Activated naive CD8-positive, alpha-beta T cell treated with anti-CD3 and anti-CD28 coated beads, Interleukin-2, amount 10 ng/mL, durations not matched to agents 7 days and 5 days (primary cell): ENCODE data around the gene GRM8. TPM values are rescaled to one million over a fixed set of nuclear protein-coding genes. Genes with fewer than 3 reads are reported as not detected.

Source experiments
- ATAC-seq: fragments of 150-1000 bp; cut with Tn5 transposase; one replicate; pipeline ENCODE4 v1.10.0; 2021; ENCODE audit warnings: low read depth, moderate library complexity
- POLR2A ChIA-PET: fragments of 350-600 bp; sonication (Branson Sonifier 250); formaldehyde crosslinking; loops from one replicate; lab custom pipeline; 2021; ENCODE audit warnings: antibody characterized with exemption; lab: Charles Lee
- DNase-seq: peaks from one replicate; pipeline ENCODE4 v3.0.0; 2021
- H3K27ac Mint-ChIP-seq: one replicate; pipeline ENCODE4 v1.8.0; 2022; ENCODE audit warnings: mild to moderate bottlenecking, mixed read lengths
- H3K27me3 Mint-ChIP-seq: one replicate; pipeline ENCODE4 v1.8.0; 2022; ENCODE audit warnings: mild to moderate bottlenecking, moderate library complexity, mixed read lengths
- H3K36me3 Mint-ChIP-seq: one replicate; pipeline ENCODE4 v1.8.0; 2021; ENCODE audit warnings: mild to moderate bottlenecking, mixed read lengths
- H3K4me1 Mint-ChIP-seq: one replicate; pipeline ENCODE4 v1.8.0; 2021; ENCODE audit warnings: mixed read lengths
- H3K4me3 Mint-ChIP-seq: one replicate; pipeline ENCODE4 v1.8.0; 2022; ENCODE audit warnings: mild to moderate bottlenecking, moderate library complexity, mixed read lengths
- H3K9me3 Mint-ChIP-seq: one replicate; pipeline ENCODE4 v1.8.0; 2021; ENCODE audit warnings: mixed read lengths
- total RNA-seq, 2 experiments: library from RNA; stranded (reverse); gene quantifications; one replicate each; pipeline ENCODE4 v1.2.3, GENCODE V29; 2021

GRM8 gene
- total RNA-seq, 2 experiments from 2014 or later, result not detected

DNA sequence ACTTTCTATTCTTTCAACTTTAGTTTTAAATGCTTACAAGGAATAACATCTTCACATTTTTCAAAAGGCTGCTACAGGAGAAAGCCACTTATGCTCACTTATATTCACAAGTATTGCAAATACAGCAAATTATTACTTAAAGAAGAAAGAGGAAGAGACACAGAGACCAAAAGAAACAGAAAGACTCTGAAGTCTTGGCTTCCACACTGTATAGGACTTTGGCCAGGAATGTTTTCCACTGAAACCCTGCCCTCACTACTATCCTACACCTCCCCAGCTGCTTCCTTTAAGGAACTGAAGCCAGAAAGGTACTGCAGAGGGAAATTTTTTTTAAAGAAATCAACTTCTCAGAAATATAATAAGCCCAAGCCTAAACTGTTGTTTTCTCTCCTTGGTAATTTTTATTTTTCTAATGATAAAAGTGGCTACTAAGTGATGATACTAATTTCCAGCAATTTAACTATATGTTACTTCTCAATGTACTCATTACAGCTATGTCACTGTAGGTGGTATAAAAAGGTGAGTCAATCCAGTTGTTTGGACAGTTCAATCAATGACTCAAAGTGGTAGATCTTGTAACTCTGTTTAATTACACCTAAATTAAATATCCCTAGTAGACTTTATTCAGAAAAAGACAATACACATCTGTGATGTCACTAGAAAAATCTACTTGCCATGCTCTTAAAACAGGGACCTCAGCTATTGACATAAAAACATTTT is 231.6 kb downstream of the GRM8 start:
- ATAC-seq (no peak), DNase-seq (no peak)
- Mint-ChIP-seq H3K27me3 (peaks cover 2% of the 10 kb centered on the region), H3K4me3 (no peak overlapping the region), H3K4me1 (no peaks in the 10 kb centered on the region), H3K9me3 (no peaks in the 10 kb centered on the region), H3K36me3 (no peaks in the 10 kb centered on the region), H3K27ac (no peak overlapping the region)
- POLR2A ChIA-PET, result no interaction called here

DNA sequence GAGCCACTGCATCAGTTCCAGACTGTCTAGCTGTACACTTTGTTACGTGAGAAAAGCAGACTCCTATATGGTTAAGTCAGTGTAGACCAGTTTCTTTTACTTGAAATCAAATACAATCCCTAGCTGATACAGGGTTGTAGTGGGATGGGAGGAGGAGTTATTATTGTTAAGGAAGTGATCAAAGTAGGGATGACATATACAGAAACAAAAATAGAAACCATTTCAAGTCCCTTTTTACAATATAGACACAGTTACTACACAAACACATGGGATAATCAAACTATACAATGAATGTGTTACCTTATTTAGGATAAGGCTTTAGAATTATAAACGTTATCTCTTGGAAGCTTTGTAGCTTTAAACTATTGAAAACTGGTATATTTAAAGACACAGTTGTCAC is 233.9 kb downstream of the GRM8 start:
- no peak for ATAC-seq
- no peak overlapping the region for H3K4me3 Mint-ChIP-seq
- H3K36me3 Mint-ChIP-seq, result no peaks in the 10 kb centered on the region
- POLR2A ChIA-PET, result no interaction called here
- H3K9me3 Mint-ChIP-seq, result no peaks in the 10 kb centered on the region
- no peak for DNase-seq
- H3K4me1 Mint-ChIP-seq, result no peaks in the 10 kb centered on the region
- H3K27me3 Mint-ChIP-seq, result peaks cover 2% of the 10 kb centered on the region
- no peak overlapping the region for H3K27ac Mint-ChIP-seq

DNA sequence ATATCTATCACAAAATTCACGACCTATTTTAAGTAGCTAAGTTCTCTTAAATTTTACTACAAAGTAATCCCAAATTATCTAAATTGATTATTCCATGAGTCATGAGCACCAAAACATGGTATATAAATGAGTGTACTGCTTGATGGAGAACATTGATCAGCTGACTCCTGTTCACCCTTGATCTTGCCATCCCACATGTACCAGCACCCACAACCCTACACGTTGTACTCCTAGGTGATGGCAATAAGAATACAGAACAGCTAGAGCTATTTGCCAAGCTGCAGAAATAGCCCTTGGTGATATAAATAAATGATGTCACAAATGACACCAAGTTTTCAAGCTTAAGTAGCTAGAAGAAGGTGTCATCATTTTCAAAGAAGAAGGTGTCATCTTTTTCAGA is 235.5 kb downstream of the GRM8 start:
- Mint-ChIP-seq H3K4me1 (no peaks in the 10 kb centered on the region), H3K27me3 (peaks cover 2% of the 10 kb centered on the region), H3K4me3 (no peak overlapping the region), H3K36me3 (no peaks in the 10 kb centered on the region), H3K9me3 (no peaks in the 10 kb centered on the region), H3K27ac (no peak overlapping the region)
- POLR2A ChIA-PET, result no interaction called here
- DNase-seq (no peak), ATAC-seq (no peak)

DNA sequence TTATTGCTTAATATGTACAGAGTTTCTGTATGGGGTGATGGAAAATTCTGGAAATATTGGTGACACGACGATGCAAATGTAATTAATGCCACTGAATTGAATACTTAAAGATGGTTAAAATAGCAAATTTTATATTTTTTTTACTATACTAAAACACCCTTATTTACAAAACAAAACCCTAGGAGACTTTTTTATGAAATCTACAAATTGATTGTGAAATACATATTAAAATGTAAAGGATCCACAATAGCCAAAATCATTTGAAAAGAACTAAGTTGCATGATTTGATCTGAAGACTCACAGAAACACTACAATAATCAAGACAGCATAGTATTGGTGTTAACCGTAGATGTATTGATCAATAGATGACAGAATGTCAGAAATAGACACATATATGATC is 252.0 kb downstream of the GRM8 start:
- ATAC-seq, result no peak
- H3K27me3 Mint-ChIP-seq, result no peaks in the 10 kb centered on the region
- no peak overlapping the region for H3K4me3 Mint-ChIP-seq
- POLR2A ChIA-PET, result no interaction called here
- DNase-seq, result no peak
- H3K36me3 Mint-ChIP-seq, result no peaks in the 10 kb centered on the region
- no peak overlapping the region for H3K27ac Mint-ChIP-seq
- H3K4me1 Mint-ChIP-seq, result no peaks in the 10 kb centered on the region
- H3K9me3 Mint-ChIP-seq, result no peaks in the 10 kb centered on the region

DNA sequence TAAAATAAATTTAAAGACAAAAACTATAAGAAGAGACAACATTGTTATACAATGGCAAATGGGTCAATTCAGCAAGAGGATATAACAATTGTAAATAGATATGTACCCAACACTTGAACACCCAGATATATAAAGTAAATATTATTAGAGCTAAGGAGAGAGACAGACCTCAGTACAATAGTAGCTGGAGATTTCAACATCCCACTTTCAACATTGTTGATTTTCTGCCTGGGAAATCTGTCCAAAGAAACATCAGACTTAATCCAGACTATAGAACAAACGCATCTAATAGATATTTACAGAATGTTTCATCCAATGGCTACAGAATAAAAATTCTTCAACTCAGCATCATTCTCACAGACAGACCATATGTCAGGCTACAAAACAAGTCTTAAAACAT is 256.1 kb downstream of the GRM8 start:
- ATAC-seq (no peak), DNase-seq (no peak)
- Mint-ChIP-seq H3K27ac (no peak overlapping the region), H3K9me3 (no peaks in the 10 kb centered on the region), H3K36me3 (no peaks in the 10 kb centered on the region), H3K27me3 (no peaks in the 10 kb centered on the region), H3K4me1 (no peaks in the 10 kb centered on the region), H3K4me3 (no peak overlapping the region)
- POLR2A ChIA-PET, result no interaction called here

DNA sequence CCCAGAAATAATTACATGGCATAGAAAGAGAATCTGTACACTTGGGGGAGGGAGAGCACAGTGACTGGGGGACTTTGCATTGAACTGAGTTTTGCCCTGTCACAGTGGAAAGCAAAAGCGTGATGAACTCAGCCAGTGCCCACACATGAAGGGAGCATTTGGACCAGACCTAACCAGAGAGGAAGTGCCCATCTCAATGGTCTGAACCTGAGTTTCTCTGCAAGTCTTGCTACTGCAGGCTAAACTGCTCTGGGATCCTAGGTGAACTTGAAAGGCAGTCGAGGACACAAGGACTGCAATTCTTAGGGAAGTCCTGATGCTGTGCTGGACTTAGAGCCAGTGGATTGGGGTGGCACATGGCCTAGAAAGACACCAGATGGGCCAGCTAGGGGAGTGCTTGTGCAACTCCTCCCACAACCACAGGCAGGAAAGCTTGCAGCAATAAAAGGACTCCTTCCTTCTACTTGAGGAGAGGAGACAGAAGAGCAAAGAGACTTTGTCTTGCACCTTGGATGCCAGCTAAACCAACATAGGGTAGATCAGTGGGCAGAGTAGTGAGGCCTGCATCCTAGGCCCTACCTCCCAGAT is 259.0 kb downstream of the GRM8 start:
- H3K9me3 Mint-ChIP-seq, result no peaks in the 10 kb centered on the region
- ATAC-seq (no peak), DNase-seq (no peak)
- no peak overlapping the region for H3K27ac Mint-ChIP-seq
- H3K36me3 Mint-ChIP-seq, result no peaks in the 10 kb centered on the region
- POLR2A ChIA-PET, result no interaction called here
- H3K4me3 Mint-ChIP-seq, result no peak overlapping the region
- no peaks in the 10 kb centered on the region for H3K27me3 Mint-ChIP-seq
- H3K4me1 Mint-ChIP-seq, result no peaks in the 10 kb centered on the region

DNA sequence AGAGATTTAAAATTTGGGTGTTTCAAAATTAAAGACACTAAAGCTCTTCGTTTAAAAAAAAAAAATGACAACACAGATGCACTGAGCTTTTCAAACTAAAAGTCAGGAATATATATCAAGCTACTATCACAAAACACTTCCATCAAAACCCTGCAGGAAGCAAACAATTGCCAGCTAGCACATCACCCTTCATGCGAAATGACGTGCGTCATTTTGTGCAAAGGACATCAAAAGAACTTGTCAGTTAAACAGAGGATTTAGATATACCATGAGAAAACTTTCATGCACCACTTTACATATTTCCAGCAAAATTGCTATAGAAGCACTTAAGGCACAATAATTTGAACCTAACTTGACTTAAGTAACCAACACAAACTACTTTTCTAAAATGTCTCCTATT is 264.7 kb downstream of the GRM8 start:
- no peaks in the 10 kb centered on the region for H3K36me3 Mint-ChIP-seq
- H3K27ac Mint-ChIP-seq, result no peak overlapping the region
- no peak overlapping the region for H3K4me3 Mint-ChIP-seq
- H3K4me1 Mint-ChIP-seq, result no peaks in the 10 kb centered on the region
- ATAC-seq, result no peak
- POLR2A ChIA-PET, result no interaction called here
- no peak for DNase-seq
- no peaks in the 10 kb centered on the region for H3K9me3 Mint-ChIP-seq
- H3K27me3 Mint-ChIP-seq, result no peaks in the 10 kb centered on the region

DNA sequence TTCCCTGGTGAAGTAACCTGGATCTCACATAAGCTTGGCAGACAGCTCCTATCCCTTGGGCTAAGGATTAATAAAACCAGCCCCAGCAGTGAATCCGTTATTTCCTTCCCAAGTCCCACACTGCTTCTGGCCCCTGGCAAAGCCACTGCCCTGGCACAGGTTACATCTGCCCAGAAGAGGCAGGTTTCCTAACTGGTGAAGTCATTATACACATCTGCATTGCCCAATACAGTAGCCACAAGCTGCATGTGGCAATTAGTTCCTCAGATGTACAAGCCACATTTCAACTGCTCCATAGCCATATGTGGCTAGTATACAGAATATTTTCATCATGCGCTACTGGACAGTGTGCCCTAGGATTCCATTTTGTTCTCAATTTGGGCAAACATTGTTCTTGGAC is 273.0 kb downstream of the GRM8 start:
- ATAC-seq (no peak), DNase-seq (no peak)
- no peaks in the 10 kb centered on the region for H3K27me3 Mint-ChIP-seq
- H3K27ac Mint-ChIP-seq, result no peak overlapping the region
- no peaks in the 10 kb centered on the region for H3K4me1 Mint-ChIP-seq
- no peaks in the 10 kb centered on the region for H3K9me3 Mint-ChIP-seq
- no peaks in the 10 kb centered on the region for H3K36me3 Mint-ChIP-seq
- POLR2A ChIA-PET, result no interaction called here
- no peak overlapping the region for H3K4me3 Mint-ChIP-seq

DNA sequence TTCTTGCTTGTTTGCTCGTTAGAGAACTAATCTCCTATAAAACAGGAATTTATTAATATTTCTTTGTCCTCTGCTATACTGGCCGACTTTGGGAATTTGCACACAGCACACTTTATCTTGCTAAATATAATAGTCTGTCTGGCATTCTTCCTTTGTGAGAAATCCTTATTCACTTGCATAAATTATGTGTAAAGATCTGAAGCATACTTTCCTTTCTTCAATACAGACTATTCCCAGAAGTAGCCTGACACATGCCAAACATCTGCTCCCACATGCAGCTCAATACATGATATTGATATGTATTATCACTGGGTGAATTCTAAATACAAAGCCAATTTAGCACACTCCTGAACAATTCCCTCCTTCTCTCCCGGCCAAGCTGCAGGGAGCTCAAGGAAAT is 273.9 kb downstream of the GRM8 start:
- Mint-ChIP-seq H3K4me1 (no peaks in the 10 kb centered on the region), H3K27me3 (no peaks in the 10 kb centered on the region), H3K27ac (no peak overlapping the region), H3K9me3 (no peaks in the 10 kb centered on the region), H3K4me3 (no peak overlapping the region), H3K36me3 (no peaks in the 10 kb centered on the region)
- POLR2A ChIA-PET, result no interaction called here
- DNase-seq (no peak), ATAC-seq (no peak)

DNA sequence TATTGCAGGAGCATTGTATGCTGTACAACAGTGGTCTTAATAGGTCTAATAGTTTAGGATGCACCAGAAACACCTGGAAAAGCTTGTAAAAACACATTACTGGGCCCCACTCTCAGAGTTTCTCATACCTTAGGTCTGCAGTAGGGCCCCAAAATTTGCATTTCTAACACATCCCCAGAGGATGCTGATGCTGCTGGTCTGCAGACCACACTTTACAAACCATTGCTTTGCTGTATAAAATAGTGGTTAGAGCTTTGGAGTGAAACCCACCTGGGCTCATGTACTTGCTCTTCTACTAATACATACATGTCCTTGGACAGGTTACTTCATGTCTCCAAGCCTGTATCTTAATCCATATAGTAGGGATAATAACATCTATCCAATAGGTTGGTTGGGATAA is 279.7 kb downstream of the GRM8 start:
- no peak overlapping the region for H3K27ac Mint-ChIP-seq
- no peak overlapping the region for H3K4me3 Mint-ChIP-seq
- POLR2A ChIA-PET, result no interaction called here
- no peaks in the 10 kb centered on the region for H3K36me3 Mint-ChIP-seq
- no peaks in the 10 kb centered on the region for H3K27me3 Mint-ChIP-seq
- DNase-seq, result no peak
- ATAC-seq, result no peak
- H3K9me3 Mint-ChIP-seq, result no peaks in the 10 kb centered on the region
- H3K4me1 Mint-ChIP-seq, result no peaks in the 10 kb centered on the region

DNA sequence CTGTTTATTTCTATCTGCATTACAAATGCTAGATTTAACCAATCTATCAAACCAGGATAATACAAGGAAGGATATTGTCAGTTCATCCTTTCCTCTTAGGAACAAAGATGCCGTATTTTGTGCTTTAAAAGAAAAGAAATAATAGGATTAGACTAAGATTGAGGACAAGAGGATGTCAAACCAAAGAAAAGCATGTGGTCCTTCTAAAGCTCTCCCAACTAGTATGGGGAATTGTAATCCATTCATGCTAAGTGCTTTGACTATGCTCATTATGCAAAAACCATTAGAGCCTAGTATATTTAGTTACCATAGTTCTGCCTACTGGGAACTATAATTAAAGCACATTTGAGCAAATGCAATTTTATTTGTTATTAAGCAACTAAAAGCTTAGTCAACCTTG is 280.2 kb downstream of the GRM8 start:
- Mint-ChIP-seq H3K4me3 (no peak overlapping the region), H3K36me3 (no peaks in the 10 kb centered on the region), H3K9me3 (no peaks in the 10 kb centered on the region), H3K27ac (no peak overlapping the region), H3K27me3 (no peaks in the 10 kb centered on the region), H3K4me1 (no peaks in the 10 kb centered on the region)
- POLR2A ChIA-PET, result no interaction called here
- ATAC-seq (no peak), DNase-seq (no peak)

DNA sequence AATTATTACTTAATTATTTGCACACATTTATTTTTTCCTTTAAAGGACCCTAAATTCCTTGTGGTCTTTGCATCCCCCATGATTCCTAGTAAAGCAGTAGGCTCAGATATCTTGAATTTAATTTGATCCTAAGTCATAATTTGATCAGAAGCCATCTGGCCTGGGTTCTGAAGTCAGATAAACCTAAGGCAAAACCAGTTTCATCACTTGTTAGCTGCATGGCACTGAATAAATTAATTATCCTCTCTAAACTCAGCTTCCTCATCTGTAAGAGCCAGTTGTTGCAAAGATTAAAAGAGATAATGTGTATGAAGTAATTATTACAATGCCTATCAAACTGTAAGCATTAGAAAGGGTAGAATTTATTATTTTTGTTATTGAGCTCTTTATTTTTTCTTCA is 293.1 kb downstream of the GRM8 start:
- POLR2A ChIA-PET, result no interaction called here
- Mint-ChIP-seq H3K27me3 (peaks cover 2% of the 10 kb centered on the region), H3K27ac (no peak overlapping the region), H3K9me3 (no peaks in the 10 kb centered on the region), H3K4me3 (no peak overlapping the region), H3K4me1 (no peaks in the 10 kb centered on the region), H3K36me3 (no peaks in the 10 kb centered on the region)
- ATAC-seq, result no peak
- DNase-seq, result no peak

DNA sequence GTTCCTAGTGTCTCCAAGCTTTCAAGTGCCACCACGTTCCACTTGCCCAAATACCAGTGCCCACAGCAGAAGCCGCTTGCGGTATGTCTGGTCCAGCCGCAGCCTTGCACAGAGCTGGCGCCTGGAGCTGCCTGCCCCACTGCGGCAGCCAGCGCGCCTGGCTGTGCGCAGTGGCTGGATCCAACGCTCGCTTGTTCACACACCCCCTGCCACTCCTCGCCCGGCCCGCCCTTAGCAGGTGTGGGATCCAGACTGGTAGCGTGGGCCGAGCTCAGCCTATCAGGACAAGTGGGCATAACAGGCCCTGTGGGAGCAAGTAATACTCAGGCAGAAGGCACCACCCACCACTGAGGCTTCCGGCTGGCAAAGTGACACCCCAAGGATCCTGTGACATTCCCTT is 294.4 kb downstream of the GRM8 start:
- POLR2A ChIA-PET, result no interaction called here
- Mint-ChIP-seq H3K9me3 (no peaks in the 10 kb centered on the region), H3K27ac (no peak overlapping the region), H3K27me3 (peaks cover 5% of the 10 kb centered on the region), H3K36me3 (no peaks in the 10 kb centered on the region), H3K4me3 (no peak overlapping the region), H3K4me1 (no peaks in the 10 kb centered on the region)
- DNase-seq (no peak), ATAC-seq (no peak)

DNA sequence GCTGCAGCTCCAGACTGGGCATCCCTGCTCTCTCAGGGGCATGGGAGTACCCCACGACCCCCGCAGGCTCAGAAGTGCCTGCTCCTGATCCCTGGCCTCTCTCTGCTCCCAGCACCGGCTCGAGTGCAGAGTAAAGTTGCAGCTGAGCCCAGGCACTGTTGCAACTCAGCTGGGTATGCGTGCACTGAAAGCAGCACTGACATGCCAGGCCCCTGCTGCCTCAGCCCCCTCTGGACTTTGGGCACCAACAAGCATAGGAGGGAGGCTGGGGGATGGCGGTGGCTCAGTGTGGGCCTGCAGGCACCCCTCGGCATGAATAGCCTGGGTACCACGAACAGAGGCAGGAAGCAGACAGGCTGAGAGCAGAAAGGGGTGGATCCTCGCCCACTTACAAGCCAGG is 295.3 kb downstream of the GRM8 start:
- POLR2A ChIA-PET, result no interaction called here
- H3K36me3 Mint-ChIP-seq, result no peaks in the 10 kb centered on the region
- no peak overlapping the region for H3K4me3 Mint-ChIP-seq
- ATAC-seq (no peak), DNase-seq (no peak)
- no peaks in the 10 kb centered on the region for H3K4me1 Mint-ChIP-seq
- H3K9me3 Mint-ChIP-seq, result no peaks in the 10 kb centered on the region
- H3K27me3 Mint-ChIP-seq, result peaks cover 5% of the 10 kb centered on the region
- H3K27ac Mint-ChIP-seq, result no peak overlapping the region
